ENCODE data around the gene PARP1. TPM values are rescaled to one million over a fixed set of nuclear protein-coding genes. Genes with fewer than 3 reads are reported as not detected.

The PARP1 gene
- total and polyA plus RNA-seq, 2 donors (not counting 1 experiment from before 2014, with no cell fraction given): 118 to 180 TPM

DNA sequence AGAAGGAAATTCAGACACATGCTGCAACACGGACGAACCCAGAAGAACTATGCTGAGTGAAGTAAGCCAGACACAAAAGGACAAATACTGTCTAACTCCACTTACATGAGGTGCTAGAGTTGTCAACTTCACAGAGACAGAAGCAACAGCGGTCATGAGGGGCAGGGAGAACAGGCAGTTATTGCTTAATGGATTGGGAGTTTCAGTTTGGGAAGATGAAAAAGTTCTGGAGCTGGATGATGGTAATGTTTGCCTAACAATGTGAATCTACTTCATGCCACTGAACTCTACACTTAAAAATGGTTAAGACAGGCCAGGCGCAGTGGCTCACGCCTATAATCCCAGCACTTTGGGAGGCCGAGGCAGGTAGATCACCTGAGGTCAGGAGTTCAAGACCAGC lies 12.1 kb downstream of the PARP1 start:
- Mint-ChIP-seq H3K4me3 (no peak overlapping the region), H3K27me3 (no peaks in the 10 kb centered on the region), H3K9me3 (ENCODE audit: insufficient read depth) (no peaks in the 10 kb centered on the region), H3K27ac (peak overlapping the region; percentile 46), H3K4me1 (peaks cover 45% of the 10 kb centered on the region)
- Histone ChIP-seq H3K4me3 (ENCODE audit: control extremely low read depth in 1 of 5, extremely low read depth in 1 of 5, insufficient read depth in 1 of 5, low read depth in 2 of 5, low read length in 4 of 5) (no peak overlapping the region), H3K27me3 (replicated peaks in 1 of 4; ENCODE audit: control extremely low read depth in 1 of 4, control insufficient read depth in 3 of 4, insufficient read depth in 4 of 4, low read length in 3 of 4) (no peaks in the 10 kb centered on the region), H3K9me3 (ENCODE audit: control extremely low read depth in 1 of 3, control insufficient read depth in 2 of 3, insufficient read depth in 1 of 3, low read length in 2 of 3) (no peaks in the 10 kb centered on the region), H3K4me2 (replicated peaks; ENCODE audit: low read depth, low read length, poor library complexity, severe bottlenecking) (no peak overlapping the region), H3K4me1 (ENCODE audit: control insufficient read depth in 2 of 2, insufficient read depth in 2 of 2, low read length in 2 of 2) (peaks cover 0 to 6% of the 10 kb centered on the region in 2 donors), H2AFZ (ENCODE audit: insufficient read depth, low read depth, low read length, poor library complexity, severe bottlenecking) (no peak overlapping the region), H4K20me1 (ENCODE audit: control insufficient read depth, insufficient read depth, low read length, poor library complexity, severe bottlenecking) (peaks cover 92% of the 10 kb centered on the region), H3K36me3 (replicated peaks in 1 of 2; ENCODE audit: control extremely low read depth in 1 of 2, control insufficient read depth in 1 of 2, extremely low read depth in 1 of 2, insufficient read depth in 2 of 2, low read length in 1 of 2) (peaks cover 2 to 96% of the 10 kb centered on the region in 2 experiments), H3K27ac (ENCODE audit: low read length in 2 of 2) (no peak overlapping the region), H3K79me2 (ENCODE audit: control insufficient read depth, insufficient read depth, low read length) (peaks cover 99% of the 10 kb centered on the region), H3K9ac (ENCODE audit: low read length) (no peak overlapping the region)
- 60% methylated on average over 2 of the region's 6 CpGs for WGBS (ENCODE audit: insufficient coverage)
- TF ChIP-seq EZH2 (IDR thresholded peaks at IDR 0.05; ENCODE audit: borderline replicate concordance, insufficient read depth, low read depth, low read length, poor library complexity, severe bottlenecking) (no peak), CTCF (IDR thresholded peaks at IDR 0.05) (no peak)
- POLR2A ChIA-PET: no interaction called here
- intact Hi-C loops (cut with micrococcal nuclease): no loop called here
- ATAC-seq (ENCODE audit: low read depth) (no peak), DNase-seq (no peak)
- CTCF ChIA-PET: no interaction called here

DNA sequence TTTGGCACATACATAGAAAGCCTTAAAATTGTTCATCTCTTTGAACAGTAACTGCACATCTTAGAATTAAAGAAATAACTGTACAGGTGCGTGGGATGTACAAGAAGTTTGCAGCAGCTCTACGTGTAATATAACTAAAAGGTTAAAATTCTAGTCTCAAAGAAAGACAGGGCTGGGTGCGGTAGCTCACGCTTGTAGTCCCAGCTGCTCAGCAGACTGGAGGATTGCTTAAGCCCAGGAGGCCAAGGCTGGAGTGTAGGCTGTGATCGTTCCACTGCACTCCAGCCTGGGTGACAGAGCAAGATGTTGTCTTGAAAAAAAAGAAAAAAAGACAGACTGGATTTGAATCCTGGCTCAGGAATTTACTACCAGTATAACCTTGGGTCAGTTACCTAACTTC lies 13.4 kb downstream of the PARP1 start:
- H3K4me3 ChIP-seq (ENCODE audit: control extremely low read depth in 1 of 5, extremely low read depth in 1 of 5, insufficient read depth in 1 of 5, low read depth in 2 of 5, low read length in 4 of 5): no peak overlapping the region
- 93% methylated on average over 3 of the region's 5 CpGs for WGBS (ENCODE audit: insufficient coverage)
- POLR2A ChIA-PET: no interaction called here
- no peak overlapping the region for H3K4me2 ChIP-seq (replicated peaks; ENCODE audit: low read depth, low read length, poor library complexity, severe bottlenecking)
- no peak overlapping the region for H2AFZ ChIP-seq (ENCODE audit: insufficient read depth, low read depth, low read length, poor library complexity, severe bottlenecking)
- ATAC-seq (ENCODE audit: low read depth) (no peak), DNase-seq (no peak)
- no peak overlapping the region for H3K9ac ChIP-seq (ENCODE audit: low read length)
- peaks cover 0 to 6% of the 10 kb centered on the region in 2 donors for H3K4me1 ChIP-seq (ENCODE audit: control insufficient read depth in 2 of 2, insufficient read depth in 2 of 2, low read length in 2 of 2)
- no peaks in the 10 kb centered on the region for H3K9me3 ChIP-seq (ENCODE audit: control extremely low read depth in 1 of 3, control insufficient read depth in 2 of 3, insufficient read depth in 1 of 3, low read length in 2 of 3)
- Mint-ChIP-seq H3K27ac (no peak overlapping the region), H3K27me3 (no peaks in the 10 kb centered on the region), H3K9me3 (ENCODE audit: insufficient read depth) (no peaks in the 10 kb centered on the region), H3K4me1 (peaks cover 36% of the 10 kb centered on the region), H3K4me3 (no peak overlapping the region)
- peaks cover 99% of the 10 kb centered on the region for H3K79me2 ChIP-seq (ENCODE audit: control insufficient read depth, insufficient read depth, low read length)
- CTCF ChIA-PET: no interaction called here
- TF ChIP-seq EZH2 (IDR thresholded peaks at IDR 0.05; ENCODE audit: borderline replicate concordance, insufficient read depth, low read depth, low read length, poor library complexity, severe bottlenecking) (no peak), CTCF (IDR thresholded peaks at IDR 0.05) (no peak)
- H3K27ac ChIP-seq (ENCODE audit: low read length in 2 of 2): no peak overlapping the region
- no peaks in the 10 kb centered on the region for H3K27me3 ChIP-seq (replicated peaks in 1 of 4; ENCODE audit: control extremely low read depth in 1 of 4, control insufficient read depth in 3 of 4, insufficient read depth in 4 of 4, low read length in 3 of 4)
- peaks cover 2 to 96% of the 10 kb centered on the region in 2 experiments for H3K36me3 ChIP-seq (replicated peaks in 1 of 2; ENCODE audit: control extremely low read depth in 1 of 2, control insufficient read depth in 1 of 2, extremely low read depth in 1 of 2, insufficient read depth in 2 of 2, low read length in 1 of 2)
- H4K20me1 ChIP-seq (ENCODE audit: control insufficient read depth, insufficient read depth, low read length, poor library complexity, severe bottlenecking): peaks cover 92% of the 10 kb centered on the region
- intact Hi-C loops (cut with micrococcal nuclease): no loop called here
